K562 (cell line): ENCODE results near the gene GPR15. TPM values are rescaled to one million over a fixed set of nuclear protein-coding genes. Genes with fewer than 3 reads are reported as not detected.
A peak's percentile ranks its signal among the peaks of the same experiment; 100 is the strongest.

Experiments used
- BRD9 ChIP-seq: fragments of 450-650 bp; IDR thresholded peaks from 2 replicates; pipeline ENCODE4 v1.6.1; 2018; ENCODE audit warnings: low read depth; ENCODE audit not compliant: partially characterized antibody
- ERF ChIP-seq: fragments of 450-650 bp; formaldehyde crosslinking; IDR thresholded peaks from 2 replicates; pipeline ENCODE4 v1.4.0; 2020; ENCODE audit warnings: mild to moderate bottlenecking, mixed read lengths
- GTF2E2 ChIP-seq: fragments of 200-800 bp; sonication (Bioruptor generic); IDR thresholded peaks from 2 replicates; pipeline ENCODE4 v1.6.1; 2016; ENCODE audit warnings: missing genetic modification characterization, missing compliant biosample characterization
- JUN ChIP-seq, 2 experiments: sonication (generic) in 1 of 2; formaldehyde crosslinking in 1 of 2; IDR thresholded peaks; 2 replicates each; pipeline versions ENCODE4 v1.6.1 to v1.8.0; 2012 to 2022; ENCODE audit warnings: borderline replicate concordance in 2 of 2, mild to moderate bottlenecking in 2 of 2, improper control_type of control experiment in 1 of 2, low read depth in 1 of 2, low read length in 1 of 2, missing genetic modification reagents in 1 of 2
- NUFIP1 ChIP-seq: fragments of 450-650 bp; IDR thresholded peaks from 2 replicates; pipeline ENCODE4 v1.6.1; 2018; ENCODE audit not compliant: partially characterized antibody
- PURB ChIP-seq: sonication (generic); formaldehyde crosslinking; IDR thresholded peaks from 2 replicates; pipeline ENCODE4 v1.9.0; 2021; ENCODE audit warnings: low read depth, mild to moderate bottlenecking, missing genetic modification reagents
- SIN3A ChIP-seq, 2 experiments: fragments of 150-350 bp in 1 of 2; IDR thresholded peaks; 2 replicates each; pipeline ENCODE4 v1.6.1; 2011 to 2016; ENCODE audit warnings: borderline replicate concordance in 2 of 2, low read depth in 2 of 2, low read length in 2 of 2, mild to moderate bottlenecking in 2 of 2, moderate library complexity in 2 of 2; ENCODE audit not compliant: control insufficient read depth in 1 of 2
- TEAD1 ChIP-seq, 2 experiments: fragments of 450-650 bp in 1 of 2; sonication (generic) in 1 of 2; formaldehyde crosslinking; IDR thresholded peaks; 2 replicates each; pipeline versions ENCODE4 v1.4.0 to v1.8.0; 2020 to 2022; ENCODE audit warnings: mild to moderate bottlenecking in 2 of 2, missing genetic modification reagents in 1 of 2
- YY1 ChIP-seq, 3 experiments: IDR thresholded peaks; 2 replicates each; pipeline ENCODE4 v1.6.1; 2011; ENCODE audit warnings: low read length in 2 of 3, mild to moderate bottlenecking in 2 of 3, moderate library complexity in 2 of 3, borderline replicate concordance in 1 of 3, control low read depth in 1 of 3, low read depth in 1 of 3; ENCODE audit not compliant: insufficient read depth in 3 of 3, insufficient replicate concordance in 2 of 3, control insufficient read depth in 1 of 3, insufficient read length in 1 of 3; ENCODE audit errors: extremely low read depth in 1 of 3
- ZNF175 ChIP-seq: fragments of 200-800 bp; sonication (Bioruptor generic); IDR thresholded peaks from 2 replicates; pipeline ENCODE4 v1.6.1; 2016; ENCODE audit warnings: low read depth, mild to moderate bottlenecking, missing genetic modification characterization, missing compliant biosample characterization
- ZNF263 ChIP-seq: sonication (generic); formaldehyde crosslinking; IDR thresholded peaks from 2 replicates; pipeline ENCODE4 v1.8.0; 2022; ENCODE audit warnings: mild to moderate bottlenecking, missing genetic modification reagents, borderline replicate concordance
- ZNF354B ChIP-seq: fragments of 250-450 bp; sonication (Bioruptor Pico); IDR thresholded peaks from 2 replicates; pipeline ENCODE4 v1.4.0; 2020
- ZNF668 ChIP-seq: fragments of 250-450 bp; sonication (Bioruptor Pico); IDR thresholded peaks from 2 replicates; pipeline ENCODE4 v1.8.0; 2022; ENCODE audit warnings: mild to moderate bottlenecking, inconsistent platforms
- polyA plus RNA-seq, 8 experiments: library from polyadenylated mRNA; depleted of rRNA in 4 of 8; stranded (reverse) in 5 of 8; unstranded in 3 of 8; fragments of >200 nt; fragmentation: Nextera tagmentation in 2 of 8; fragmentation: Illumina TruSeq in 1 of 8; extraction: Ambion mirVana in 2 of 8; extraction: Trizol in 1 of 8; gene quantifications; 2 replicates each; pipeline versions ENCODE4 v1.2.1 to v1.2.3, GENCODE V29; 2011 to 2014; ENCODE audit warnings: inconsistent platforms in 1 of 8, missing spikeins in 1 of 8
- total RNA-seq, 7 experiments: library from RNA; depleted of rRNA in 6 of 7; stranded (reverse); fragments of >200 nt in 6 of 7; fragmentation: Illumina TruSeq in 2 of 7; extraction: Trizol in 2 of 7; gene quantifications; 2 replicates each; pipeline versions ENCODE4 v1.2.1 to v1.2.3, GENCODE V29; 2011 to 2021; ENCODE audit warnings: low replicate concordance in 1 of 7
- TF ChIP-seq, protein P1 (sequence below): fragments of 250-450 bp; sonication (Bioruptor Pico); IDR thresholded peaks from 2 replicates; pipeline ENCODE4 v1.4.0; 2020; ENCODE audit warnings: borderline replicate concordance
- TF ChIP-seq, protein P2 (sequence below), 2 experiments: fragments of 250-450 bp in 1 of 2; fragments of 450-650 bp in 1 of 2; sonication (Bioruptor Pico) in 1 of 2; IDR thresholded peaks; 2 replicates each; pipeline versions ENCODE4 v1.6.1 to v1.8.0; 2016 to 2021; ENCODE audit warnings: mild to moderate bottlenecking in 2 of 2, moderate library complexity in 2 of 2, missing compliant biosample characterization in 1 of 2, missing genetic modification characterization in 1 of 2
- TF ChIP-seq, protein P3 (sequence below): sonication (generic); formaldehyde crosslinking; IDR thresholded peaks from 2 replicates; pipeline ENCODE4 v1.8.0; 2023; ENCODE audit warnings: missing genetic modification reagents, mild to moderate bottlenecking, borderline replicate concordance
- TF ChIP-seq, protein P4 (sequence below): sonication (generic); formaldehyde crosslinking; IDR thresholded peaks from 2 replicates; pipeline ENCODE4 v1.8.0; 2022; ENCODE audit warnings: mild to moderate bottlenecking, low read depth, missing genetic modification reagents

Gene GPR15
- total and polyA plus RNA-seq, 9 of the 15 experiments (the other 6 are each of a cell fraction or from before 2014, with no cell fraction given): 0.13 TPM; not detected in 8

DNA sequence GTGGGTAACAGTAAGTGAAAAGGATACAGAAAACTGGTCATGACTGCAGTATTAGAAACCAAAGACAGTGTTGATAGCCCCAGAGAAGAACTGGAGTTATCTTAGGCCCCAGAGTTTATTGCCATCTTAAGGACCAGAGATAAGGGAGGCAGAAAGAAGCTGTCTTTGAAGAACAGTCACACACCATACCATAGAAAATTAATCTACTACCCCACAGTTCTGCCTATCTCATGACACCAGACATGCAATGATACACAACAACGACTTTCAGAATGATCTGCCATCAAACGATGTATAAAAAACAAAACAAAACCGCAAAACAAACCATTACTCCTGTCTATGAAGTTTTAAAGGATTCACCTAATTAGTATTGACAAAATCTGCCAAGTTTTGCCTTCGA is 52.0 kb downstream of the GPR15 start (continued):
- TF ChIP-seq, protein P1, sequence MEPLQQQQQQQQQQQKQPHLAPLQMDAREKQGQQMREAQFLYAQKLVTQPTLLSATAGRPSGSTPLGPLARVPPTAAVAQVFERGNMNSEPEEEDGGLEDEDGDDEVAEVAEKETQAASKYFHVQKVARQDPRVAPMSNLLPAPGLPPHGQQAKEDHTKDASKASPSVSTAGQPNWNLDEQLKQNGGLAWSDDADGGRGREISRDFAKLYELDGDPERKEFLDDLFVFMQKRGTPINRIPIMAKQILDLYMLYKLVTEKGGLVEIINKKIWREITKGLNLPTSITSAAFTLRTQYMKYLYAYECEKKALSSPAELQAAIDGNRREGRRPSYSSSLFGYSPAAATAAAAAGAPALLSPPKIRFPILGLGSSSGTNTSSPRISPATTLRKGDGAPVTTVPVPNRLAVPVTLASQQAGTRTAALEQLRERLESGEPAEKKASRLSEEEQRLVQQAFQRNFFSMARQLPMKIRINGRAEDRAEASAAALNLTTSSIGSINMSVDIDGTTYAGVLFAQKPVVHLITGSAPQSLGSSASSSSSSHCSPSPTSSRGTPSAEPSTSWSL (CRISPR knock-in tag): no peak
- peak in 1 of 2 experiments; percentile 89; a peak in 2 of 4 replicates for TF ChIP-seq TEAD1 (CRISPR knock-in tag; IDR thresholded peaks at IDR 0.05)
- no peak for TF ChIP-seq SIN3A (IDR thresholded peaks at IDR 0.05; ENCODE audit: borderline replicate concordance in 2 of 2, control insufficient read depth in 1 of 2, low read depth in 2 of 2, low read length in 2 of 2)
- TF ChIP-seq, protein P2, sequence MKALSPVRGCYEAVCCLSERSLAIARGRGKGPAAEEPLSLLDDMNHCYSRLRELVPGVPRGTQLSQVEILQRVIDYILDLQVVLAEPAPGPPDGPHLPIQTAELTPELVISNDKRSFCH (CRISPR knock-in tag; IDR thresholded peaks at IDR 0.05): no peak
- TF ChIP-seq, protein P2 (tag; IDR thresholded peaks at IDR 0.05): 0 out of 2 replicates have a peak, but pooled peaks have one; percentile 43
- no peak; the same call in 1 of the 2 replicates for TF ChIP-seq ZNF354B
- TF ChIP-seq YY1 (IDR thresholded peaks at IDR 0.05; ENCODE audit: borderline replicate concordance in 1 of 3, control insufficient read depth in 1 of 3, extremely low read depth in 1 of 3, insufficient read depth in 3 of 3, insufficient read length in 1 of 3, insufficient replicate concordance in 2 of 3, low read depth in 1 of 3, low read length in 2 of 3): no peak
- no peak for TF ChIP-seq ZNF668 (CRISPR knock-in tag)
- TF ChIP-seq ZNF263: no peak
- no peak for TF ChIP-seq GTF2E2 (tag)
- no peak for TF ChIP-seq ERF (CRISPR knock-in tag)
- no peak for TF ChIP-seq PURB (CRISPR knock-in tag)
- peak; percentile 81 for TF ChIP-seq ZNF175
- TF ChIP-seq NUFIP1: peak; percentile 83
- no peak for TF ChIP-seq BRD9
- TF ChIP-seq, protein P3, sequence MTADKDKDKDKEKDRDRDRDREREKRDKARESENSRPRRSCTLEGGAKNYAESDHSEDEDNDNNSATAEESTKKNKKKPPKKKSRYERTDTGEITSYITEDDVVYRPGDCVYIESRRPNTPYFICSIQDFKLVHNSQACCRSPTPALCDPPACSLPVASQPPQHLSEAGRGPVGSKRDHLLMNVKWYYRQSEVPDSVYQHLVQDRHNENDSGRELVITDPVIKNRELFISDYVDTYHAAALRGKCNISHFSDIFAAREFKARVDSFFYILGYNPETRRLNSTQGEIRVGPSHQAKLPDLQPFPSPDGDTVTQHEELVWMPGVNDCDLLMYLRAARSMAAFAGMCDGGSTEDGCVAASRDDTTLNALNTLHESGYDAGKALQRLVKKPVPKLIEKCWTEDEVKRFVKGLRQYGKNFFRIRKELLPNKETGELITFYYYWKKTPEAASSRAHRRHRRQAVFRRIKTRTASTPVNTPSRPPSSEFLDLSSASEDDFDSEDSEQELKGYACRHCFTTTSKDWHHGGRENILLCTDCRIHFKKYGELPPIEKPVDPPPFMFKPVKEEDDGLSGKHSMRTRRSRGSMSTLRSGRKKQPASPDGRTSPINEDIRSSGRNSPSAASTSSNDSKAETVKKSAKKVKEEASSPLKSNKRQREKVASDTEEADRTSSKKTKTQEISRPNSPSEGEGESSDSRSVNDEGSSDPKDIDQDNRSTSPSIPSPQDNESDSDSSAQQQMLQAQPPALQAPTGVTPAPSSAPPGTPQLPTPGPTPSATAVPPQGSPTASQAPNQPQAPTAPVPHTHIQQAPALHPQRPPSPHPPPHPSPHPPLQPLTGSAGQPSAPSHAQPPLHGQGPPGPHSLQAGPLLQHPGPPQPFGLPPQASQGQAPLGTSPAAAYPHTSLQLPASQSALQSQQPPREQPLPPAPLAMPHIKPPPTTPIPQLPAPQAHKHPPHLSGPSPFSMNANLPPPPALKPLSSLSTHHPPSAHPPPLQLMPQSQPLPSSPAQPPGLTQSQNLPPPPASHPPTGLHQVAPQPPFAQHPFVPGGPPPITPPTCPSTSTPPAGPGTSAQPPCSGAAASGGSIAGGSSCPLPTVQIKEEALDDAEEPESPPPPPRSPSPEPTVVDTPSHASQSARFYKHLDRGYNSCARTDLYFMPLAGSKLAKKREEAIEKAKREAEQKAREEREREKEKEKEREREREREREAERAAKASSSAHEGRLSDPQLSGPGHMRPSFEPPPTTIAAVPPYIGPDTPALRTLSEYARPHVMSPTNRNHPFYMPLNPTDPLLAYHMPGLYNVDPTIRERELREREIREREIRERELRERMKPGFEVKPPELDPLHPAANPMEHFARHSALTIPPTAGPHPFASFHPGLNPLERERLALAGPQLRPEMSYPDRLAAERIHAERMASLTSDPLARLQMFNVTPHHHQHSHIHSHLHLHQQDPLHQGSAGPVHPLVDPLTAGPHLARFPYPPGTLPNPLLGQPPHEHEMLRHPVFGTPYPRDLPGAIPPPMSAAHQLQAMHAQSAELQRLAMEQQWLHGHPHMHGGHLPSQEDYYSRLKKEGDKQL: no peak
- TF ChIP-seq JUN (IDR thresholded peaks at IDR 0.05; ENCODE audit: borderline replicate concordance, low read depth, low read length): no peak
- TF ChIP-seq JUN (CRISPR knock-in tag; IDR thresholded peaks at IDR 0.05; ENCODE audit: borderline replicate concordance): no peak
- TF ChIP-seq, protein P4, sequence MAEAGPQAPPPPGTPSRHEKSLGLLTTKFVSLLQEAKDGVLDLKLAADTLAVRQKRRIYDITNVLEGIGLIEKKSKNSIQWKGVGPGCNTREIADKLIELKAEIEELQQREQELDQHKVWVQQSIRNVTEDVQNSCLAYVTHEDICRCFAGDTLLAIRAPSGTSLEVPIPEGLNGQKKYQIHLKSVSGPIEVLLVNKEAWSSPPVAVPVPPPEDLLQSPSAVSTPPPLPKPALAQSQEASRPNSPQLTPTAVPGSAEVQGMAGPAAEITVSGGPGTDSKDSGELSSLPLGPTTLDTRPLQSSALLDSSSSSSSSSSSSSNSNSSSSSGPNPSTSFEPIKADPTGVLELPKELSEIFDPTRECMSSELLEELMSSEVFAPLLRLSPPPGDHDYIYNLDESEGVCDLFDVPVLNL (CRISPR knock-in tag): no peak
